Fibroblast of skin of back (primary cell): ENCODE measurements around the gene FICD. TPM values are rescaled to one million over a fixed set of nuclear protein-coding genes. Genes with fewer than 3 reads are reported as not detected.
"Not testable (repeated sequence)": the region's sequence is repeated elsewhere in the genome, so short reads cannot be mapped to it uniquely, and the experiment has no call there.

Source experiments
- DNase-seq: peaks from one replicate; pipeline ENCODE4 v3.0.0-alpha.2; 2013
- polyA plus RNA-seq, 2 experiments: library from polyadenylated mRNA; unstranded; fragments of 120-200 nt; gene quantifications; one replicate each; pipeline ENCODE4 v1.2.1, GENCODE V29; 2013; ENCODE audit not compliant: insufficient read length in 2 of 2

The FICD gene
- 5.4 TPM for polyA plus RNA-seq (2013, experiment 1 of 2; ENCODE audit: insufficient read length)
- 5.4 TPM for polyA plus RNA-seq (2013, experiment 2 of 2; ENCODE audit: insufficient read length)

DNA sequence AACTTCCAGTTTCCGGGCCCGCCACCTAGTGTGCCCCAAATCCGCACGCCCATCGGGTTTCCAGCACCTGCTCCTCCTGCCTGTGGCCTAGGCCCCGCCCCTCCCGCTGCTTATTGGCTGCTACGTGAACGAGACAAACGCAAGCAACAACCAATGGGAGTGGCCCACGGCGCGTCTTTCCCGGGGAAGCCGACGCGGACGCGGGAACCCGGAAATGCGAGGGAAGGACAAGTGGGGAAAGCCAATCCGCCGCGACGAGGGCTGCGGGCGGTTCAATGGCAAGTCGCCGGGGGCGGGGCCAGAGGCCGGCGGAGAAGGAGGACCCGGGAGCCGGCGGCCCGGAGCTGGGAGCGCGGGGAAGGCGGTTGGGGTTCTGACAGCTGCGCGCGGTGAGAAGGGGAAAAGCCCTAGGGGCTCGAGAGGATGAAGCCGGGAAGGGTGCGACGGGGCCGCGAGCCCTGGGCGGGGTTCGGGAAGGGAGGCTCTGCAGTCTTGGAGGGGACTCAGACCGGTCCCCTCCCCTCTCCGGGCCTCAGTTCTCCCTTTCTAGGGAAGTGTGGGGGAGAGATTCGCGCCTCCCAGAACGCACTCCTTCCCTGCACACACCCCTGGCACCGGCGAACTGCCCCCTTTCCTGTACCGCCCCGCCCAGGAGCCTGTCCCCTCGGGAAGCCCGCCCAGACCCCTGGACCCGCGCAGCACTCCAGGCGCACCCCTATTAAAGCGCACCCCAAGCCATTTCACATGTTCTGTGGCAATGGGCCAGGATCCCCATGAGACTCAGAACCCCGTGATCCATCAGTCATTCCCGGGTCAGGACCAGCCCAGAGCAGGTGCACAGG lies at the start of gene FICD:
FICD (plus strand) TSS at position 305 of the 842 bp plus-strand sequence. CDS start 1,696 bp downstream, outside the sequence.
- DNase-seq: peak; percentile 99

DNA sequence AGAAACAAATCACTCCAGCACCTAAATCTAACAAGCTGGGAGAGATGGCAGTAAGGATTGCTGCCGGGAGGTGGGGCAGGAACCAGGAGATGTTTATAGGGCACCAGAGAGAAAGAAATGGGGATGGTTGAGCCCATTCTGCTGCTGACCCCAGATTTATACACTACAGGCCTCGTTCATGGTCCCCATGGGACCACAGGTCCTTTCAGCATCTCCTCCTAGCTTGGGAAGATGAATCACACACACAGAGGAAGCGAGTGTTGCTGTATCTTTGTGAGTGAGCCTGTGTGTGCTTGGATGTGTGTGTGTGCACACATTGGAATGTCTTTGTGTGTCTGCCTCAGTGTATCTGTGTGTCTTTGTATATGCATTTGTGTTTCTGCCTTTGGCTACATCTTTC lies 49.7 kb upstream of the FICD start:
- no peak for DNase-seq

DNA sequence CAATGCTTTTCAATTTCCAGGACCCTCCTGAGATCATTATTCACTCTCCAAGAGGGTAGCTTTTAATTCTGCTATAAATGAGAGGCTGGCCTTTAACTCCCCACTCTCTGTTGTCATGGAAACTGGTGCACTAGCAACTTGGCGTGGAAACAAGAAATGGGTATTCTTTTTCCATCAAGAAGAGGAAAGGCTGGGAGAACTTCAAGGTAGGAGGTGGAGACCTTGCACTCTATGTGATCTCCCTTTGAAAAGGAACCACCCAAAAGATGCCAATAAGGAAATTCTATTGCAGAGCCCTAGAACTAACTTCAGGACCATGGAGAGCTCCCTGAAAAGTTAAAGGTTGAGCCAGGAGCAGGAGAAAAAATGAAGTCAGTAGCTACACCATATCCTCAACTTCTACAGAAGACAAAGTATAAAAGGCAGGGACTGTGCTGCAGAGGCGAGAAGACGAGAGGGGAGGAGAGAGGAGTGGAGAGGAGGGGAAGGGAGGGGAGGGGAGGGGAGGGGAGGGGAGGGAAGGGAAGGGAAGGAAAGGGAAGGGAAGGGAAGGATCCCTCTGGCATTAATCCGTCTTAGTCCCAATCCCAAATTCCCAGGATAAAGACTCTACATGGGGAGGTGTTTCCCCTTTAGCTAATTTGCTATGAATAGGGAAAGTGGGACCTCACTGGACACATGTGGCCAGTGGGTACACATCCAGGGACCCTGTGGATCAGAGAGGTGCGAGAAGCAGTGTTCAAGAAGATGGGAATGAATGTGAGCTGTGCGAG lies 46.7 kb upstream of the FICD start:
- DNase-seq: peak; percentile 46

DNA sequence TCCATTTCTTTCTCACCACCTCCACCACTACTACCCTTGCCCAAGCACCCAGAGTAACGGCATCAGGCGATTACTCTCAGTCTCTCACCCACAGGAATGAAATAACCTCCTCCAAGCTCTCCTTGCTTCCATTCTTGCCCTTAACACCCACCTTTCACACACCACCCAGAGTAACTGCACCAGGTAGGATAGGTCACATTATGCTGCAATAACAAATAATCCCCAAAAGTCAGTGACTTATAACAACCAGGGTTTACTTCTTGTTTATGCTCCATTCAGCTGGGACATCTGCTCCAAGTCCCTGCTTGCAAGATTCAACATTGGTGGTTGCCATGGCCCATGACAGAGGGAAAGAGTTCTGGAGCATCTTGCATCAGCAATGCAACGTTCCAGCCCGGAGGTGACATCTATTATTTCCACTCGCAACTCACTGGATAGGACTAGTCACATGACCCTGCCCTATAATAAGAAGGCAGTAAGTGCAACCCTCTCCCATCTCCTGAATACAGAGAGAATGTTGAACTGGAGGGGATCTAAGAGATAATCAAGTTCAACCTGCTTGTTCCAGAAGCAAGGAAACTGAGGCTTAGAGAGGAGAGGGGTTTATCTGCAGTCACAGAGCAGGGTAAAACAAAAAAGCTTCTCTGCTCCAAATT lies 41.5 kb upstream of the FICD start:
- DNase-seq: no peak

DNA sequence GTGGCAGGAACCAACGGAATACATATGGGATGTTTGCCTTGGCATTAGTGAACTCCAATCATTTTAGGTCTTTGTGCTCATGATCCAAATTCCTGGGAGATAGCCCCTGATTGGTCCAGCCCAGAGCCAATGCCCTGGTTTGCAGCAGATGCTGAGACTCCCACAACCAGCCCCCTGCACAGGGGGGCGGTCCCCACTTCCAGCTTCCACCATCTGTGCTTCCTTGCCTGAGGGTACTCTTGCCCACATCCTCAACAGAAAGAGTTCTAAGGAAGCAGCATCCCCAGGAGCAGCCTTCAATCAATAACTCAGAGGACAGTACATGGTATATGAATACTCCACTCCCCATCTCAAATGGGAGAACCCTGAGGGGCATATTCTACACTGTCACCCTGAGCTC lies 39.7 kb upstream of the FICD start:
- DNase-seq: no peak

DNA sequence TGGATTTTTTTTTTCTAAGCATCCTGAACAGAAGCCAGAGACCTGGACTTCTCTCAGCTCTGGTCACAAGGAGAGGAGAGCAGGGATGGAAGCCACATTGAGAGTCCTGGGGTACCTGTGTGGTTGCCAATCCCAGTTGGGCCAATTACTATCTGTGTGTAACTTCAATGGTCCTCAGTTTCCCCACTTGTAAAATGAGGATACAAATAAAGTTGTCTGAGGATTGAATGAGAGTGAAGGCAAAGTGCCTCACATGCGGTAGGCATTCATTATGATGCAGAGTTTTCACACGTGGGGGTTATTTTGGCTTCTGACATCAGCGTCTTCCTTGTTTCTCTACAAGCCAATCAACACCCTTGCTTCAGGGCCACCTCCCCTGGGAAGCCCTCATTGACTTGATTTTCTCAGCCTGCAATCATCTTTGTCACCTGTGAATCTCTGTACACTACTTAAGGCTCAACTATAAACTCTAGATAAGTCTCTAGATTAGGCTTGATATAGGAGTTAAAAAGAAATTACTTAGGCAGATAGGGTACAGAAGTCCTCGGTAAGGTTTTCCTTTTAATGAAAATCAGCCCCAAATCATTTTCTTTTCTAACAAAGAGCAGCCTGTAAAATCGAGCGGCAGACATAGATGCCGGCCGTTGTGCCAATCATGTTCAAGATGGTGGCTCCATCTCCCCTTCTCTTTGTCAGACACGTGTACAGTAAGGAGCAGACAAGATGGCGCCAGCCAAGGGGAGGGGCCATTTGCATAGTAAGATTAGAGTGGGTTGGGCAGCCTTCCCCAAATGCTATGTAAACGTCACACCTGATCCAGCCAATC lies 37.8 kb upstream of the FICD start:
- DNase-seq: no peak

DNA sequence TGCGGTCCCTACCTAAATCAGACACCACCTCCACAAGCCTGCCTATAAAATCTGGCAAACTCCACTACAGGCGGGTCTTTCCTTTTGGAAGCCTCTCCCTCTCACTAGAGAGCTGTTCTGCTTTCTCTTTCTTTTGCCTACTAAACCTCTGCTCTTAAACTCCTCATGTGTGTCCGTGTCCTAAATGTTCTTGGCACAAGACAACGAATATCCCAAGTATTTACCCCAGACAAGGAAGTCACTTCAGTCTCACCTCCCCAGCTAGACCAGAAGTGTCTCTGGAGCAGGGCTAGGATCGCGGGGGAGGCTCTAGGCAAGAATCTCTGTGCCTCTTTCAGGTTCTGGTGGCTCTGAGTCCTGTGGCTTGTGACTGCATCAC lies 37.2 kb upstream of the FICD start:
- no peak for DNase-seq

DNA sequence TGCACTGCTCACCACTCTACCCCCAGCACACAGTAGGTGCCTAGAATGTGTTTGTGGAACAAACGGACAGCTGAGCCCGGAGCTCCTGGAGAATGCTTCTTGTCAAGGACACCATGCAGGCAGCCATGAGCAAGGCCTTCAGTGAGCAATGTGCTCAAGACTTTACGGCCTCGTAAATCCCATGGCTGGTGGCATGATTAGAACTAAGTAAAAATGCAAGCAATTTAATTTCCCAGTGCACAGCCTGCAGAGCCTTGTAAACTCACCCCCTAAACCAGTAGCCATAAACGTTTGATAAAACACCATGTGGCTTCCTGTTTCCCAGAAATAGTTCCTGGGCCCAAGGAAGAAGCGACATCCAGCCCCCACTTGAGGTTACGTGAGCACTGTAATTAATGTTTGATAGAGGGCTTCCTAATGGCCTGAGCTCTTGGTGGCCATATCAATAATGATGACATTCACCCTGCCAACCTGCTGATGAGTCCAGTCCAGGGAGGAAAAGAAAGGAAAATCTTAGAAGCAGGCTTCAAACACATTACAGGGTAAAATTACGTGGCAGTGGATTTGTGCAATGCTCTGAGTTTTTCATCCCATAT lies 36.4 kb upstream of the FICD start:
- DNase-seq: no peak

DNA sequence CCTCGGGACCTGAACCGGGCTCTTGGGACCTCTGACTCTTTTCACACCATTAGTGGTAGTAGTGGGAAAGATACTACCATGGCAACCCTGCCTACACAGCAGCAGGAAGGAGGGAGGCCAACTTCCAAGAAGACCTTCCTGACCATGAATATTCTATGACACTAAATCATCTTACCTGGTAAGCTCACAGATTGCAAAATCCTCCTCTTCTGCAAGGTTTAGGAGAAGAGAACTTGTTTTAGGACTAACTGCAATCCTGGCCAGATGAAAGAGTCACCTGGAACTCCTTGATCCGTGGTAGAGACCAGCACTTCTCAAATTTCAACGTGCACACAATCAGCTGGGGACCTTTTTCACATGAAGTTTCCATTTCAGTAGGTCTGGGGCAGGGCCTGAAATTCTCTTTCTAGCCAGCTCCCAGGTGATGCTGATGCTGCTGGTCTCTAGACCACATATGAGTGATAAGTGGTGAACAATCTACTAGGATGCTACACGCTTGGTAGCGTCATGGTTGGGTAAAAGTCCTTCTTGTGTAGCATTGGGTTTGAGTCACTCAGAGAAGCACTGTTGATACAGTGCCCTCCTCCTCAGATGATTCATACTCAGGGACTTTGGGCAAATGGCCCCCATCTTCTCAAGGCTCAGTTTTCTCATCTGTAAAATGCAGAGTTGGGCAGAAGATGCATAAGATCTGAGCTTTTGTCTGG lies 35.6 kb upstream of the FICD start:
- DNase-seq: no peak

DNA sequence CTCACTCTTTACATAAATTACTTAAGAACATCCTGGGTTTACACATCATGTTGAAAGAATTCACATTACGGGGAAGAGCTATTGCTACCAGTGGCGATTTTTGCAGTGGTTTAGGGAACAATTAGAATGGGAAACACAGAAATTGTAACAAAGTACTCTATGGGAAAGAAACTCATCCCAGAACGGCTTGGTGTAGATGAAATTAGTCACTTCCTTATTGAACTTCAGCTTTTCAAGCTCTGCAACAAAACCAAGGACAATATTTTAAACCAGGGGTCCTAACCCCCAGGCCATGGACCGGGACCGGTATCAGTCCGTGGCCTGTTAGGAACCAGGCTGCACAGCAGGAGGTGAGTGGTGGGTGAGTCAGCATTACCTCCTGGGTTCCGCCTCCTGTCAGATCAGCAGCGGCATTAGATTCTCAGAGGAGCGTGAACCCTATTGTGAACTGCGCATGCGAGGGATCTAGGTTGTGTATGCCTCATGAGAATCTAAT lies 32.3 kb upstream of the FICD start:
- DNase-seq: no peak

DNA sequence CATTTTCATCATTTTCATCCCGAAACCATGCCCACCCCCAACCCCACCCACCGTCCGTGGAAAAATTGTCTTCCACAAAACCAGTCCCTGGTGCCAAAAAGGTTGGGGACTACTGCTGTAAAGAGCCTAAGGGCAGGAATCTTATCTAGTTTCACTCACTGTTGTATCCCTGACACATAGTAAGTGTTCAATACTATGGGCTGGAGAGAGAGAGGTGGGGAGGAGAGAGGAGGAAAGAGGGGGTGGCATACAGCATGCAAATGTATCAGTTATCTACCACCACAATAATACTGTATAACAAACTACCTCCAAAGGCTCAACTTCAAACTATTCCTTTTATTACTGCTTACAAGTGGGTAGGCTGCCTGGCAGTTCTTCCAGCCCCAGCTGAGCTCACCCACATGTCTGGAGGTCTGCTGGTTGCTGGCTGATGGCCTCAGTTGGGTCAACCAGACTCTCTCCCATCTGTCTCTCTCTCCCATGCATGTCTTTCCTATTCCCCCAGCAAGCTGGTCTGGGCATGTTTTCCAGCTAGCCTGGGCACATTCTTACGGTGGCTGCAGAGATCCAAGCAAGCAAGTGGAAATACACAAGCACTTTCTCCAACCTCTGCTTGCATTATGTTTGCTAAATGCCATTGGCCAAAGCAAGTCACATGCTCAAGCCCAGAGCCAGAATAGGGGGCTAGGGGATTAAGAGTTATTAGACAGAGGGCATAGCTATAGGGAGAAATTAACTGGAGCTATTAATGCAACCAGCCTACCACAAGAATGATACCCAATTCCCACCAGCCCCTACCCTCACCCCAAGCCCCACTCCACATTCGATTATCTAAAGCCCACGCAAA lies 31.6 kb upstream of the FICD start:
- no peak for DNase-seq

DNA sequence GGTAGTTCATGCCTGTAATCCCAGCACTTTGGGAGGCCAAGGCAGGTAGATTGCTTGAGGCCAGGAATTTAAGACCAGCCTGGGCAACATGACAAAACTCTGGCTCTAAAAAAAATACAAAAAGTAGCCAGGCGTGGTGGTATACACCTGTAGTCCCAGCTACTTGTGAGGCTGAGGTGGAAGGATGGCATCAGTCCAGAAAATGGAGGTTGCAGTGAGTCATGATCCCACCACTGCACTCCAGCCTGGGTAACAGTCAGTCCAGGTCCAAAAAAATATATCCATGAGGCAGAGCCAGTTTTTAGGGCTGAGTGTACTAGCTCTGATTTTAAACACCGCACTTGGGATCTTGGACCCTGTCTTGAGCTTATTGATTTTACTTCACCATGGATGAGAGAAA lies 30.6 kb upstream of the FICD start:
- DNase-seq: no peak

DNA sequence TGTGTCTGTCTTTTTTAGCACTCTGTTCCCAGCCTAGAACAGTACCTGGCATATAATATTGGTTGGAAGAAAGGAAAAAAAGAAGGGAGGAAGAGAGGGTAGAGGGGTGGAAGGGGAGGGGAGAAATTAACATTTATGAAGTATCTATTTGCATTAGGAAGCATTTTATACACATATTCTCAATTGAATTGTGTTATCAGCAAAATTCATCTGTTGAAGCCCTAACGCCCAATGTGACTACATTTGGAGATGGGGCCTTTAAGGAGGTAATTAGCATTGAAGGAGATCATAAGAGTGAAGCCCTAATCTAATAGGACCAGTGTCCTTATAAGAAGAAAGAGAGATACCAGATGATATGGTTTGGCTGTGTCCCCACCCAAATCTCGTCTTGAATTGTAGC lies 30.2 kb upstream of the FICD start:
- no peak for DNase-seq

DNA sequence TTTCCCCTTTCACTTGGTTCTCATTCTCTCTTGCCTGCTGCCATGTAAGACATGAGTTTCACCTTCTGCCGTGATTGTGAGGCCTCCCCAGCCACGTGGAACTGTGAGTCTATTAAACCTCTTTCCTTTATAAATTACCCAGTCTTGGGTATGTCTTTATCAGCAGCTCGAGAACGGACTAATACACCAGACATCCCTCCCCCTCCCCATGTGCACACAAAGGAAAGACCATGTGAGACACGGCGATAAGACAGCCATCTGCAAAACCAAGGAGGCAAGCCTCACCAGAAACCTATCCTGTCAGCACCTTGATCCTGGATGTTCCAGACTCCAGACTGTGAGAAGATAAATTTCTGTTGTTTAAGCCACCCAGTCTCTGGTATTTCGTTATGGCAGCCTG lies 29.7 kb upstream of the FICD start:
- DNase-seq: not testable (repeated sequence)

DNA sequence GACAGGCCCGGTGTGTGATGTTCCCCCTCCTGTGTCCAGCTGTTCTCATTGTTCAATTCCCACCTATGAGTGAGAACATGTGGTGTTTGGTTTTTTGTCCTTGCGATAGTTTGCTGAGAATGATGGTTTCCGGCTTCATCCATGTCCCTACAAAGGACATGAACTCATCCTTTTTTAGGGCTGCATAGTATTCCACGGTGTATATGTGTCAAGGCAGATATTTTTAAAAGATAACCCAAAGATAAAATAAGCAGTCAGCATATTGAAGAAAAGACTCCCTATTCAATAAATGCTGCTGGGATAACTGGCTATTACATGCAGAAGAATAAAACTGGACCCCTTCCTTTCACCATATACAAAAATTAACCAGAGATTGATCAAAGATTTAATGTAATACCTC lies 28.0 kb upstream of the FICD start:
- not testable (repeated sequence) for DNase-seq

DNA sequence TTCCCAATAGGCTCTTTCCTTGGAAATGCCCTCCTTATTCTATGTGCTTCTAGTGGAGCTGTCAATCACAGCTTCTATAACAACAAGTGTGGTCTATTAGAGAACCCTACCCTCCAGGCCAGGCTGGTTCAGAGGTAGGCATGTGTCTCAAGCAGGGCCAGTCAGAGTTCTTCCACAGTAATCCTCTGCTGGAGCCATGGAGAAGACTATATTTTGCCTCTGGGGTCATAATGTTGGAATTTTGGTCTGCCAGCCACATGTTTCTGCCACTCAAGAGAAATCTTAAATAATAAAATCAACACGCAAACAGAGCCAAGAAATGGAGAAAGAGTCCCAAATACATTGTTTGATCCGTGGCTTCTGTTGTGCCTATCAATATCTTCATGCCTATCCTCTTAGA lies 23.8 kb upstream of the FICD start:
- DNase-seq: no peak

DNA sequence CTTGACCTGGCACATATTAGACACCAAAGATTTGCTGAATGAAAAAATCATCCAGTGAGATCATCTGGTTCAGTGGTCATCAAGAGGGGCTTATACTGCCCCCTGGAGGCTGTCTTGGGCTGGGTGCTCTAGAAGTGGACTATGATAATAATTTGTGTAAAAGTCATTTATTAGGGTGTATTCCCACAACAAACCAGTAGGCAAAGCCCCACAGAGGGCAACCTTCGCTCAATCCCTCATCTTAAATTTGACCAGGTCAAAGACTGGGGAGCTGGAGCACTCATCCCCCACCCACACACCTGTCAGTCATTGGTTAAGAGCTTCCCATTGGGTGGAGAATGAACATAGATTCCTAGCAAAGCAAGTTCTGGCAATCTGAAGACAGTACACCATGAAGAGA lies 20.0 kb upstream of the FICD start:
- DNase-seq: peak; percentile 23

DNA sequence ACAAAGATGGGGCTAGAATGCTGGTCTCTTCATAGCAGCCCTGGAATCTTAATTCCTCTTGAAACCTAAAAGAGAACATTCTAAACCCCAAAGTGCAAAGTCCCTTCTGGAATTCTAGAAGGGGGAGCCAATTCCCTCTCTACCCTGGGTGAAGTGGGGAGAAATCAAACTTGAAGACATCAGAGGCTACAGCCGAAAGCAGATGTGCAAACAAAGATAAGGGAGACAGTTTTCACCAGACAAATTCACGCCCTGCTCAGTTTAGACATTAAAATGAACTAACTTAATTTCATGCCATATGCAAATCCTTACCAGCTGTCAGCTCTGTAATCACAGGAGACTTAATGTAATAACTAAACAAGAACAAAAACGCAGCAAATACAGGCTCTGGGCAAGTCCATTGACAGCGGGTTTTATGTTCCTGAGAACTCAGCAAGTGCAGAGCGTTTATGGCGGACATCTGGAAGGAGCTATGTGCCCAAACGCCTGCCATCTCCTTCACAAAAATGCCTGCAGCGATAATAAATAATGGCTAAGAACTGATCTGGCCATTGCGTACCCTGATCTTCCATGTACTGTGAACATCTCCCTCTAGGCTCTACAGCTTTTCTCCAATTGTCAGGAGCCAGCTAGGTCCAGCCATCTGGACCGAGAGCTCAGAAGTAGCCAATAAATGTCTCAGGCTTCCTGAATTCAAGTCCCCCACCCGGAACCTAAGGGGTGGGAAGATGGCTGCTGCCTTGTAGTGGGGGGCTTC lies 19.1 kb upstream of the FICD start:
- no peak for DNase-seq

DNA sequence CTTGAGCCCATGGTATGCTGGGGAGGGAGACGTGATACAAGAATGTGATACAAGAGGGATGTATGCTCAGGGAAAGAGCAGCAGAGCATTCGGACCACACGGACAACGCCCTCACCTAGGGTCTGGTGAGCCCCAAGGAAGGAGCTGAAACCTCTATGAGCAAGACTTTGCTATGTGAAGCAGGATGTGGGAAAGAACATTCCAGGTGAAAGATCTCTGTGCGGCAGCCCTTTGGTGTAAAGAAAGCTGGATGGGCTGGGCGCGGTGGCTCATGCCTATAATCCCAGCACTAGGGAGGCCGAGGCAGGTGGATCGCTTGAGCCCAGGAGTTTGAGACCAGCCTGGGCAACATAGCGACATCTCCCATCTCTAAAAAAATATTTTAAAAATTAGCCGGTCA lies 16.9 kb upstream of the FICD start:
- DNase-seq: no peak
